ENCODE results near the gene RILPL2.
"Not testable (repeated sequence)": the region's sequence is repeated elsewhere in the genome, so short reads cannot be mapped to it uniquely, and the experiment has no call there.

RILPL2 gene

DNA sequence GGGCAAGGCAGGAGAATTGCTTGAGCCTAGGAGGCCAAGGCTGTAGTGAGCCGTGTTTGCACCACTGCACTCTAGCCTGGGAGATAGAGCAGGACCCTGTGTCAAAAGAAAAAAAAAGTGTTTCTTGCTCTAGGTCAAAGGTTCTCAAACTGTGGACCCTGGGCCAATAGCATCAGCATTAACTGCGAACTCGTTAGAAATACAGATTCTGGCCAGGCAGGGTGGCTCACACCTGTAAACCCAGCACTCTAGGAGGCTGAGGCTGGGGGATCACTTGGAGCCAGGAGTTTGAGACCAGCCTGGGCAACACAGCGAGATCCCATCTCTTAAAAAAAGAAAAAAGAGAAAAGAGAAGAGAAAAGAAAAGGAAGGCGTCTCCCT is 858 bp downstream of the RILPL2 start:
- TF ChIP-seq L3MBTL2 (conservative IDR thresholded peaks at IDR 0.05) (no peak), TARDBP (IDR thresholded peaks at IDR 0.05) (no peak), LEF1 (IDR thresholded peaks at IDR 0.05; ENCODE audit: borderline replicate concordance) (no peak), FOXM1 (IDR thresholded peaks at IDR 0.05; ENCODE audit: borderline replicate concordance) (no peak), ELF4 (IDR thresholded peaks at IDR 0.05) (no peak), CTBP1 (IDR thresholded peaks at IDR 0.05; ENCODE audit: borderline replicate concordance) (no peak), BHLHE40 (IDR thresholded peaks at IDR 0.05; ENCODE audit: borderline replicate concordance) (no peak), HDGF (IDR thresholded peaks at IDR 0.05; ENCODE audit: borderline replicate concordance) (no peak), FOXK2 (IDR thresholded peaks at IDR 0.05) (no peak), PKNOX1 (IDR thresholded peaks at IDR 0.05) (no peak), ARNT (IDR thresholded peaks at IDR 0.05) (no peak), SUZ12 (IDR thresholded peaks at IDR 0.05) (no peak), ZNF384 (IDR thresholded peaks at IDR 0.05) (no peak), FOXA1 (IDR thresholded peaks at IDR 0.05) (no peak), SP1 (IDR thresholded peaks at IDR 0.05) (no peak), NFRKB (IDR thresholded peaks at IDR 0.05) (no peak)
- ChIA-PET POLR2A (no interaction called here), CTCF (interaction anchor here (0.7 kb wide), 1 partner anchor 24 kb away, joined by 3 read pairs; no protein-coding TSS in a partner anchor)
- no peak for DNase-seq (ENCODE audit: extremely low spot score)

- no peak for TF ChIP-seq SUZ12 (IDR thresholded peaks at IDR 0.05)
- TF ChIP-seq NFRKB (IDR thresholded peaks at IDR 0.05), result no peak
- ChIA-PET POLR2A (interaction anchor here (1.5 kb wide), 1 partner anchor 24 kb away, joined by 4 read pairs; the partner anchor contains the start of gene SNRNP35), CTCF (no interaction called here)
- DNase-seq (ENCODE audit: extremely low spot score), result no peak
Measured at GRCh38 chr12:123433615-123434014, 2.9 kb downstream of the RILPL2 start.

GRCh38 chr12:123431951-123432817 is 4.3 kb downstream of the RILPL2 start:
- POLR2A ChIA-PET, result interaction anchor here (1.5 kb wide), 1 partner anchor 26 kb away, joined by 4 read pairs; the partner anchor contains the start of gene SNRNP35
- CTCF ChIA-PET; DNase-seq (ENCODE audit: extremely low spot score): not testable (repeated sequence)

- POLR2A ChIA-PET, result interaction anchor here (0.5 kb wide), 1 partner anchor 275 kb away, joined by 3 read pairs; no protein-coding TSS in a partner anchor
- DNase-seq (ENCODE audit: extremely low spot score); CTCF ChIA-PET: not testable (repeated sequence)
Measured at GRCh38 chr12:123429101-123429500, 7.4 kb downstream of the RILPL2 start.

DNA sequence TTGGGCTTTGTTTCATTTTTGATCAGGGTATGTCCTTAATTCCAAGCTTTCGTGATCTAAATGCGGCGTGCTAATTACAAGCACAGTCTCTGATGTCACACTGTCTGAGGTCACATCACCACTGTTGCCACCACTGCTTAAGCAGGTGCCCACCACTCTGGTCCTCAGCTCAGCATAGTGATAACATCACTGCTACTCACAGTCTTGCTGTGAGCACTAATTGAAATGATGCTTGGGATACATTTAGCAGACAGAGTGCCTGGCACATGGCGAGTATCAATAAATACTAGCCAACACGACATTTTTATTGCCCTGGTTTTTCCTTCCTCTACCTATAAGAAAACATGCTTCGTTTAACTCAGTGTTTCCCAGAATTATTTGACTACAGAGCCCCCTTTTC is 7.9 kb downstream of the RILPL2 start:
- DNase-seq (ENCODE audit: extremely low spot score), result no peak
- TF ChIP-seq ELF4 (IDR thresholded peaks at IDR 0.05), result no peak
- no peak for TF ChIP-seq FOXA1 (IDR thresholded peaks at IDR 0.05)
- TF ChIP-seq ARNT (IDR thresholded peaks at IDR 0.05), result no peak
- TF ChIP-seq SP1 (IDR thresholded peaks at IDR 0.05), result no peak
- TF ChIP-seq NFRKB (IDR thresholded peaks at IDR 0.05), result no peak
- TF ChIP-seq PKNOX1 (IDR thresholded peaks at IDR 0.05), result peak; percentile 68
- TF ChIP-seq L3MBTL2 (conservative IDR thresholded peaks at IDR 0.05), result no peak
- no peak for TF ChIP-seq FOXK2 (IDR thresholded peaks at IDR 0.05)
- POLR2A ChIA-PET, result no interaction called here
- CTCF ChIA-PET, result no interaction called here

GRCh38 chr12:123427036-123427769 is 9.3 kb downstream of the RILPL2 start:
- DNase-seq (ENCODE audit: extremely low spot score), result no peak
- ChIA-PET POLR2A (no interaction called here), CTCF (interaction anchor here (0.7 kb wide), 1 partner anchor 218 kb away, joined by 4 read pairs; no protein-coding TSS in a partner anchor)
- TF ChIP-seq L3MBTL2 (conservative IDR thresholded peaks at IDR 0.05) (no peak), FOXK2 (IDR thresholded peaks at IDR 0.05) (no peak), FOXA1 (IDR thresholded peaks at IDR 0.05) (no peak), NFRKB (IDR thresholded peaks at IDR 0.05) (no peak), SUZ12 (IDR thresholded peaks at IDR 0.05) (no peak), FOXM1 (IDR thresholded peaks at IDR 0.05; ENCODE audit: borderline replicate concordance) (no peak), LEF1 (IDR thresholded peaks at IDR 0.05; ENCODE audit: borderline replicate concordance) (no peak), TARDBP (IDR thresholded peaks at IDR 0.05) (no peak), ARNT (IDR thresholded peaks at IDR 0.05) (no peak), CTBP1 (IDR thresholded peaks at IDR 0.05; ENCODE audit: borderline replicate concordance) (no peak), BHLHE40 (IDR thresholded peaks at IDR 0.05; ENCODE audit: borderline replicate concordance) (no peak)

DNA sequence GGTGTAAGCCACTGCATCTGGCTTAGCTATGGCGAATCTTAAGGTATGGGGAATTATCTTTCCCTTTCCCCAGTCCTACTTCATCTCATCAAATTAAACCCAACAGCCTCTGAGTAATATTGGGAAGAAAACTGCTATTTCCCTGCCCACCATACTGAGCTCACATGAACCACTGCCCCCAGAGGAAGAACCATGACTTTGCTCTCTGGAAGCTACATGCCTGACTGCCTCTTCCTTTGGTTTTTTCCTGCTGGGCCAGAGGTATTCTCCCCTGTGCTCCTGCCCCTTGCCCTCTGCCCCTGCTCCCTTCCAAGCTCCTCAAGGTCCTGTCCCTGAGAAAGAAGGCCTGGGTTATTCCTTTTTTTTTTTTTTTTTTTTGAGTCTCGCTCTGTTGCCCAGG is 15.2 kb downstream of the RILPL2 start:
- no peak for DNase-seq (ENCODE audit: extremely low spot score)
- POLR2A ChIA-PET, result interaction anchor here (0.8 kb wide), 1 partner anchor 37 kb away, joined by 3 read pairs; the partner anchor contains the start of gene SNRNP35
- TF ChIP-seq HDGF (IDR thresholded peaks at IDR 0.05; ENCODE audit: borderline replicate concordance) (no peak), FOXM1 (IDR thresholded peaks at IDR 0.05; ENCODE audit: borderline replicate concordance) (no peak), NFRKB (IDR thresholded peaks at IDR 0.05) (no peak), TARDBP (IDR thresholded peaks at IDR 0.05) (no peak), FOXK2 (IDR thresholded peaks at IDR 0.05) (no peak), SUZ12 (IDR thresholded peaks at IDR 0.05) (no peak), L3MBTL2 (conservative IDR thresholded peaks at IDR 0.05) (no peak), FOXA1 (IDR thresholded peaks at IDR 0.05) (no peak), PKNOX1 (IDR thresholded peaks at IDR 0.05) (no peak), ZNF384 (IDR thresholded peaks at IDR 0.05) (no peak), LEF1 (IDR thresholded peaks at IDR 0.05; ENCODE audit: borderline replicate concordance) (no peak)
- CTCF ChIA-PET, result interaction anchor here (0.7 kb wide), 1 partner anchor 34 kb away, joined by 3 read pairs; no protein-coding TSS in a partner anchor
